Sigmoid colon (tissue), 7 donors: ENCODE data around the gene ZBED4. TPM values are rescaled to one million over a fixed set of nuclear protein-coding genes. Genes with fewer than 3 reads are reported as not detected.

Experiments
- DNase-seq: peaks from one replicate; pipeline ENCODE4 v3.0.0-alpha.2; 2019
- H3K27ac ChIP-seq, 4 donors: fragments of 200-600 bp; sonication (generic); one replicate each; pipeline ENCODE4 v1.5.1; 2016 to 2019; ENCODE audit warnings: mild to moderate bottlenecking in 1 of 4
- H3K27me3 ChIP-seq, 3 donors: fragments of 200-600 bp; sonication (generic); one replicate each; pipeline ENCODE4 v1.5.1; 2019; ENCODE audit warnings: mild to moderate bottlenecking in 1 of 3
- H3K36me3 ChIP-seq, 4 donors: fragments of 200-600 bp; sonication (generic); one replicate each; pipeline ENCODE4 v1.5.1; 2016 to 2019
- H3K4me1 ChIP-seq, 4 donors: fragments of 200-600 bp; sonication (generic); one replicate each; pipeline ENCODE4 v1.5.1; 2017 to 2019
- H3K4me3 ChIP-seq, 4 donors: fragments of 200-600 bp; sonication (generic); one replicate each; pipeline ENCODE4 v1.5.1; 2017 to 2019; ENCODE audit warnings: mild to moderate bottlenecking in 2 of 4, moderate library complexity in 1 of 4
- H3K9me3 ChIP-seq, 4 donors: fragments of 200-600 bp in 3 of 4; sonication (generic) in 3 of 4; one replicate each; pipeline versions ENCODE4 v1.5.1 to v1.6.1; 2013 to 2019
- CTCF ChIP-seq, 4 experiments: fragments of 450-650 bp in 3 of 4; fragments of 200-600 bp in 1 of 4; IDR thresholded peaks; one replicate each; pipeline ENCODE4 v1.5.1; 2016 to 2019; ENCODE audit warnings: antibody characterized with exemption in 4 of 4, mild to moderate bottlenecking in 3 of 4, moderate library complexity in 2 of 4
- EP300 ChIP-seq, 4 donors: sonication (generic); formaldehyde crosslinking; IDR thresholded peaks; one replicate each; pipeline ENCODE4 v1.6.1; 2017; ENCODE audit warnings: antibody characterized with exemption in 4 of 4
- POLR2A ChIP-seq, 2 donors: fragments of 450-650 bp; IDR thresholded peaks; one replicate each; pipeline ENCODE4 v1.6.1; 2016; ENCODE audit warnings: antibody characterized with exemption in 2 of 2, mild to moderate bottlenecking in 2 of 2, moderate library complexity in 2 of 2
- POLR2AphosphoS5 ChIP-seq, 4 donors: sonication (generic); formaldehyde crosslinking; IDR thresholded peaks; one replicate each; pipeline ENCODE4 v1.6.1; 2017; ENCODE audit warnings: antibody characterized with exemption in 4 of 4
- WGBS, 2 donors: extraction: QIAGEN DNeasy Blood & Tissue Kit; methylation state at CpG; one replicate each; pipeline ENCODE4 v1.1.7; 2013; 5-methylcytosine and 5-hydroxymethylcytosine counted together
- intact Hi-C: fragments of 100-400 bp; cut with DNase I; formaldehyde crosslinking; loops from one replicate; pipeline ENCODE4 v1.15.1; 2023
- polyA plus RNA-seq, 3 donors: library from polyadenylated mRNA; stranded (reverse); fragments of 200-250 nt; gene quantifications; one replicate each; pipeline ENCODE4 v1.2.3, GENCODE V29; 2013
- small RNA-seq, 3 donors: library from RNA; depleted of rRNA; stranded (forward); fragments of <200 nt; gene quantifications; one replicate each; pipeline ENCODE3, GENCODE V24; 2016
- total RNA-seq, 4 donors: library from RNA; depleted of rRNA; stranded (reverse); fragments of >200 nt; gene quantifications; one replicate each; pipeline ENCODE4 v1.1.0, GENCODE V29; 2016
- donor health status: healthy with polysubstance abuse.
- donor health status: Bipolar disorder and iron deficiency.
- donor health status: healthy.

Gene ZBED4
- total and polyA plus RNA-seq, 7 donors: 2.4 to 10.5 (median 4.6) TPM

- peaks cover 0 to 47% (median 43%) of the 10 kb centered on the region in 4 donors for H3K4me1 ChIP-seq
- no peaks in the 10 kb centered on the region for H3K27me3 ChIP-seq
- peak overlapping the region in 2 of 4 donors; percentile 60 to 61 for H3K4me3 ChIP-seq
- intact Hi-C loops: loop anchor here (1.0 kb wide), 1 partner anchor 23 kb away; the partner anchor contains the start of gene PIM3
- WGBS, 2 donors: 62 to 79% methylated on average over 21 of the region's 21 CpGs
- TF ChIP-seq CTCF (IDR thresholded peaks at IDR 0.05) (no peak), POLR2A (IDR thresholded peaks at IDR 0.05) (no peak), POLR2AphosphoS5 (IDR thresholded peaks at IDR 0.05) (peak in 3 of 4 donors; percentile 27 to 56 (median 54)), EP300 (IDR thresholded peaks at IDR 0.05) (no peak)
- no peak for DNase-seq
- H3K27ac ChIP-seq: peak overlapping the region; percentile 88 to 96 (median 90)
- no peaks in the 10 kb centered on the region for H3K36me3 ChIP-seq
- no peaks in the 10 kb centered on the region for H3K9me3 ChIP-seq
Measured at GRCh38 chr22:49936973-49937757, 83.5 kb downstream of the ZBED4 start.

- Histone ChIP-seq H3K4me3 (no peak overlapping the region), H3K27ac (peak overlapping the region; percentile 88 to 96 (median 90)), H3K4me1 (peaks cover 0 to 45% (median 42%) of the 10 kb centered on the region in 4 donors), H3K36me3 (no peaks in the 10 kb centered on the region), H3K9me3 (no peaks in the 10 kb centered on the region), H3K27me3 (no peaks in the 10 kb centered on the region)
- intact Hi-C loops: no loop called here
- 84 to 87% methylated on average over 27 of the region's 27 CpGs for WGBS, 2 donors
- DNase-seq: no peak
- no peak for TF ChIP-seq CTCF (IDR thresholded peaks at IDR 0.05)
- TF ChIP-seq EP300 (IDR thresholded peaks at IDR 0.05): peak in 1 of 4 donors; percentile 18
- TF ChIP-seq POLR2AphosphoS5 (IDR thresholded peaks at IDR 0.05): peak in 3 of 4 donors; percentile 36 to 50 (median 43)
Measured at GRCh38 chr22:49937758-49938564, 84.3 kb downstream of the ZBED4 start.

DNA sequence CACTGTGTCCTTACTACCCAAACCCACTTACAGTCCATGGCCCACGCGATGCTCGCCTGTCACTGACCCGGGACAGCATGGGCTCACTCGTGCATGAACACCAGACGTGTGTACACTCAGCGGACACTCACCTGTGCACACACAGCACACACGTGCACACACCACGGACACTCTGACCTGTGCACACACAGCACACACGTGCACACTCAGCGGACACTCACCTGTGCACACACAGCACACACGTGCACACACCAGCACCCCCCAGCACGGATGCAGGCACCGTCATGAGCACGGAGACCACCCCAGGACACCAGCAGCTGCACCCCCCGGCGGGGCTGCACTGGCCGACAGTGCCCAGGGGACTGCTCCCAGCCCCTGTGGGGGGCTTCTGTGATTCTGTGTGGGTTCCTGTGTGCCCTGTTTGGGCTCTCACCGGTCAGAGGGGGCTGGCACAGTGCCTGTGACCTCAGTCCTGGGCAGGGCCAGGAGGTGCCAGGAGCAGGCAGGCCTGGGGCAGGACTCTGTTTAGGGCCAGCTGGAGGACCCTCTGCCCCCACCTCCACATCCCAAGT lies 85.0 kb downstream of the ZBED4 start:
- H3K36me3 ChIP-seq: no peaks in the 10 kb centered on the region
- 87 to 88% methylated on average over 19 of the region's 19 CpGs for WGBS, 2 donors
- TF ChIP-seq POLR2A (IDR thresholded peaks at IDR 0.05): no peak
- no peak overlapping the region for H3K4me3 ChIP-seq
- DNase-seq: no peak
- H3K27me3 ChIP-seq: no peaks in the 10 kb centered on the region
- H3K27ac ChIP-seq: peak overlapping the region in 3 of 4 donors; percentile 88 to 96 (median 89)
- H3K4me1 ChIP-seq: peaks cover 0 to 40% (median 37%) of the 10 kb centered on the region in 4 donors
- intact Hi-C loops: no loop called here
- H3K9me3 ChIP-seq: no peaks in the 10 kb centered on the region

Small RNAs within 50 kb of the gene (small RNA-seq; reads per million reads assigned to genes)
- gene AL117328.1: 0 reads per million in 3 donors
- gene RF00017: 0 reads per million in 3 donors

Other genes starting within 250 kb of the ZBED4 start
- 10 to 100 TPM; 31.1 to 52.6 (median 35.9) TPM for gene BRD1, start 26.0 kb upstream of the ZBED4 start, total RNA-seq
- 10 to 100 TPM; 12.6 to 21.5 (median 14.3) TPM for gene BRD1, start 26.0 kb upstream of the ZBED4 start, polyA plus RNA-seq
- gene ALG12, start 64.6 kb downstream of the ZBED4 start, total RNA-seq: 10 to 100 TPM; 11.4 to 23.9 (median 15.4) TPM
- gene ALG12, start 64.6 kb downstream of the ZBED4 start, polyA plus RNA-seq: 10 to 100 TPM in 1 of 3 donors, 1 to 10 TPM in 2; 1.8 to 15.9 (median 2.1) TPM
- gene CRELD2, start 64.8 kb downstream of the ZBED4 start, total RNA-seq: 10 to 100 TPM; 15.5 to 26.5 (median 23.1) TPM
- 10 to 100 TPM in 2 of 3 donors, 1 to 10 TPM in 1; 9.2 to 97.7 (median 11.4) TPM for gene CRELD2, start 64.8 kb downstream of the ZBED4 start, polyA plus RNA-seq
- 10 to 100 TPM; 26.3 to 50.0 (median 41.8) TPM for gene PIM3, start 106.9 kb downstream of the ZBED4 start, total RNA-seq
- gene PIM3, start 106.9 kb downstream of the ZBED4 start, polyA plus RNA-seq: 100 to 1,000 TPM in 1 of 3 donors, 10 to 100 TPM in 2; 34.8 to 126 (median 60.1) TPM
- not detected for gene IL17REL, start 158.9 kb downstream of the ZBED4 start, total RNA-seq
- gene IL17REL, start 158.9 kb downstream of the ZBED4 start, polyA plus RNA-seq: 1 to 10 TPM in 1 of 3 donors, not detected in 2; 1.6 TPM
- gene TTLL8, start 204.5 kb downstream of the ZBED4 start, total RNA-seq: not detected
- not detected for gene TTLL8, start 204.5 kb downstream of the ZBED4 start, polyA plus RNA-seq
- gene MLC1, start 231.6 kb downstream of the ZBED4 start, total RNA-seq: under 1 TPM in 2 of 4 donors, not detected in 2; 0.14 to 0.16 TPM
- under 1 TPM in 1 of 3 donors, not detected in 2; 0.23 TPM for gene MLC1, start 231.6 kb downstream of the ZBED4 start, polyA plus RNA-seq
- 1 to 10 TPM in 3 of 4 donors, under 1 TPM in 1; 0.82 to 5.6 (median 2.6) TPM for gene MOV10L1, start 236.2 kb downstream of the ZBED4 start, total RNA-seq
- gene MOV10L1, start 236.2 kb downstream of the ZBED4 start, polyA plus RNA-seq: under 1 TPM in 1 of 3 donors, not detected in 2; 0.47 TPM